Peyer's patch (tissue), 4 donors: ENCODE data around the gene TAC4.

ENCODE experiments used
- POLR2A ChIP-seq, 2 donors: fragments of 450-650 bp; IDR thresholded peaks; one replicate each; pipeline ENCODE4 v1.5.1; 2017; ENCODE audit warnings: antibody characterized with exemption in 2 of 2, mild to moderate bottlenecking in 2 of 2, moderate library complexity in 2 of 2
- TF ChIP-seq, protein P1 (sequence below), 6 experiments: fragments of 450-650 bp in 4 of 6; fragments of 200-600 bp in 2 of 6; sonication (generic) in 1 of 6; IDR thresholded peaks; one replicate each; pipeline ENCODE4 v1.5.1; 2017 to 2019; ENCODE audit warnings: antibody characterized with exemption in 6 of 6, mild to moderate bottlenecking in 3 of 6, moderate library complexity in 1 of 6

DNA sequence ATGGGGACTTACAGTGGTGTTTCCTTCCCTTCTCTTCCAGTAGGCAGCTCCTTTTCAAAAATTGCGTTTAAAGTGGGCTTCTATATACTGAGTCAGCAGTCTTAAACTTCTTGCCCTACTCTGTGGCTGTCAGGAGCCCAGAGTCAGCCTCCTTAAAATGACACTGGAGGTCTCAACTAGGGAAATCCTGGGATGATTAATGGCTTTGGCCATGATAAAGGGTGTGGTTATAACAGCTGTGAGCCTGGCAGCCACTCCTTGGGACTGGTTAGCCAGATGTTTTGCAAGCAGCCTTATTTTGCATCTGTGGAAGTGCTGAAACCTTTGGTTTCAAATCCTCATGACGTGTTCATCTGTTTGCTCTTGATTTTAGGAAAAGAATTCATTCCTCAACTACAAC, 25.0 kb downstream of the TAC4 start:
- TF ChIP-seq, protein P1, sequence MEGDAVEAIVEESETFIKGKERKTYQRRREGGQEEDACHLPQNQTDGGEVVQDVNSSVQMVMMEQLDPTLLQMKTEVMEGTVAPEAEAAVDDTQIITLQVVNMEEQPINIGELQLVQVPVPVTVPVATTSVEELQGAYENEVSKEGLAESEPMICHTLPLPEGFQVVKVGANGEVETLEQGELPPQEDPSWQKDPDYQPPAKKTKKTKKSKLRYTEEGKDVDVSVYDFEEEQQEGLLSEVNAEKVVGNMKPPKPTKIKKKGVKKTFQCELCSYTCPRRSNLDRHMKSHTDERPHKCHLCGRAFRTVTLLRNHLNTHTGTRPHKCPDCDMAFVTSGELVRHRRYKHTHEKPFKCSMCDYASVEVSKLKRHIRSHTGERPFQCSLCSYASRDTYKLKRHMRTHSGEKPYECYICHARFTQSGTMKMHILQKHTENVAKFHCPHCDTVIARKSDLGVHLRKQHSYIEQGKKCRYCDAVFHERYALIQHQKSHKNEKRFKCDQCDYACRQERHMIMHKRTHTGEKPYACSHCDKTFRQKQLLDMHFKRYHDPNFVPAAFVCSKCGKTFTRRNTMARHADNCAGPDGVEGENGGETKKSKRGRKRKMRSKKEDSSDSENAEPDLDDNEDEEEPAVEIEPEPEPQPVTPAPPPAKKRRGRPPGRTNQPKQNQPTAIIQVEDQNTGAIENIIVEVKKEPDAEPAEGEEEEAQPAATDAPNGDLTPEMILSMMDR (IDR thresholded peaks at IDR 0.05) = no peak
- no peak for TF ChIP-seq POLR2A (IDR thresholded peaks at IDR 0.05)
